OCI-LY7 (cell line): Measurements from ENCODE around the gene NBEAL1.
"Not testable (repeated sequence)": the region's sequence is repeated elsewhere in the genome, so short reads cannot be mapped to it uniquely, and the experiment has no call there.

Source experiments
- EZH2phosphoT487 ChIP-seq: fragments of 200-600 bp; sonication (generic); IDR thresholded peaks from 2 replicates; pipeline ENCODE4 v1.6.1; 2018; ENCODE audit warnings: low read depth, borderline replicate concordance, mild to moderate bottlenecking, mixed run types, antibody characterized with exemption, low read length, moderate library complexity, mixed read lengths
- TF ChIP-seq, protein P1 (sequence below): fragments of 200-600 bp; sonication (generic); conservative IDR thresholded peaks from 2 replicates; pipeline ENCODE4 v1.5.1; 2014; ENCODE audit warnings: mild to moderate bottlenecking, antibody characterized with exemption, low read length, moderate library complexity, mixed read lengths

- TF ChIP-seq EZH2phosphoT487 = not testable (repeated sequence)
- TF ChIP-seq, protein P1, sequence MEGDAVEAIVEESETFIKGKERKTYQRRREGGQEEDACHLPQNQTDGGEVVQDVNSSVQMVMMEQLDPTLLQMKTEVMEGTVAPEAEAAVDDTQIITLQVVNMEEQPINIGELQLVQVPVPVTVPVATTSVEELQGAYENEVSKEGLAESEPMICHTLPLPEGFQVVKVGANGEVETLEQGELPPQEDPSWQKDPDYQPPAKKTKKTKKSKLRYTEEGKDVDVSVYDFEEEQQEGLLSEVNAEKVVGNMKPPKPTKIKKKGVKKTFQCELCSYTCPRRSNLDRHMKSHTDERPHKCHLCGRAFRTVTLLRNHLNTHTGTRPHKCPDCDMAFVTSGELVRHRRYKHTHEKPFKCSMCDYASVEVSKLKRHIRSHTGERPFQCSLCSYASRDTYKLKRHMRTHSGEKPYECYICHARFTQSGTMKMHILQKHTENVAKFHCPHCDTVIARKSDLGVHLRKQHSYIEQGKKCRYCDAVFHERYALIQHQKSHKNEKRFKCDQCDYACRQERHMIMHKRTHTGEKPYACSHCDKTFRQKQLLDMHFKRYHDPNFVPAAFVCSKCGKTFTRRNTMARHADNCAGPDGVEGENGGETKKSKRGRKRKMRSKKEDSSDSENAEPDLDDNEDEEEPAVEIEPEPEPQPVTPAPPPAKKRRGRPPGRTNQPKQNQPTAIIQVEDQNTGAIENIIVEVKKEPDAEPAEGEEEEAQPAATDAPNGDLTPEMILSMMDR = not testable (repeated sequence)
Observed at GRCh38 chr2:202997113-202997512, 17.6 kb upstream of the NBEAL1 start.
